NT2/D1 (cell line): ENCODE measurements around the gene MPO.

Experiments used
- YY1 ChIP-seq: IDR thresholded peaks from 2 replicates; pipeline ENCODE4 v1.6.1; 2011; ENCODE audit not compliant: insufficient read length, insufficient read depth
- ZNF274 ChIP-seq: IDR thresholded peaks from 2 replicates; pipeline ENCODE4 v1.6.1; 2011; ENCODE audit warnings: mild to moderate bottlenecking, low read depth, low read length

GRCh38 chr17:58319173-58320162 is 38.7 kb upstream of the MPO start:
- TF ChIP-seq ZNF274 (no peak), YY1 (no peak)
